Mesothelial cell of epicardium (in vitro differentiated cells): Measurements from ENCODE around the gene FAM53B. TPM values are rescaled to one million over a fixed set of nuclear protein-coding genes. Genes with fewer than 3 reads are reported as not detected.

ENCODE experiments used
- DNase-seq, 2 experiments: peaks; one replicate each; pipeline ENCODE4 v3.0.0; 2021; ENCODE audit warnings: low spot score in 2 of 2; ENCODE audit not compliant: unreplicated experiment in 2 of 2
- H3K27ac Mint-ChIP-seq: 2 replicates; pipeline ENCODE4 v1.8.0; 2021; ENCODE audit warnings: mixed read lengths
- H3K27me3 Mint-ChIP-seq: 2 replicates; pipeline ENCODE4 v1.8.0; 2021; ENCODE audit warnings: low read depth, mixed read lengths
- H3K36me3 Mint-ChIP-seq: 2 replicates; pipeline ENCODE4 v1.8.0; 2021; ENCODE audit warnings: mixed read lengths
- H3K4me1 Mint-ChIP-seq: 2 replicates; pipeline ENCODE4 v1.8.0; 2021; ENCODE audit warnings: mixed read lengths
- H3K4me3 Mint-ChIP-seq: 2 replicates; pipeline ENCODE4 v1.8.0; 2021; ENCODE audit warnings: mild to moderate bottlenecking, moderate library complexity, mixed read lengths
- H3K9me3 Mint-ChIP-seq: 2 replicates; pipeline ENCODE4 v1.8.0; 2021; ENCODE audit warnings: mixed read lengths
- CTCF ChIP-seq: fragments of 200-600 bp; sonication (generic); IDR thresholded peaks from one replicate; pipeline ENCODE4 v1.5.0; 2021; ENCODE audit warnings: antibody characterized with exemption; ENCODE audit not compliant: unreplicated experiment
- total RNA-seq: library from RNA; stranded (reverse); gene quantifications from 3 replicates; pipeline ENCODE4 v1.2.1, GENCODE V29; 2021

Gene FAM53B
- total RNA-seq, 1 donor from 2014 or later = 42.0 TPM

- TF ChIP-seq CTCF = no peak
- no peaks in the 10 kb centered on the region for H3K9me3 Mint-ChIP-seq
Observed at GRCh38 chr10:124765256-124765655, 21.1 kb upstream of the FAM53B start.

GRCh38 chr10:124763267-124763666 lies 19.1 kb upstream of the FAM53B start:
- Mint-ChIP-seq H3K4me3 (no peak overlapping the region), H3K9me3 (no peaks in the 10 kb centered on the region), H3K4me1 (peaks cover 13% of the 10 kb centered on the region), H3K27me3 (no peaks in the 10 kb centered on the region), H3K27ac (no peak overlapping the region), H3K36me3 (peaks cover 23% of the 10 kb centered on the region)
- TF ChIP-seq CTCF = no peak
- DNase-seq = no peak

More at GRCh38 chr10:124765256-124765655, 21.1 kb upstream of the FAM53B start:
- H3K27ac Mint-ChIP-seq = no peak overlapping the region
- H3K36me3 Mint-ChIP-seq = peaks cover 26% of the 10 kb centered on the region
- DNase-seq = no peak
- H3K4me1 Mint-ChIP-seq = peaks cover 13% of the 10 kb centered on the region
- no peaks in the 10 kb centered on the region for H3K27me3 Mint-ChIP-seq
- H3K4me3 Mint-ChIP-seq = no peak overlapping the region

- Mint-ChIP-seq H3K4me3 (no peak overlapping the region), H3K27ac (no peak overlapping the region), H3K36me3 (peaks cover 18% of the 10 kb centered on the region)
Observed at GRCh38 chr10:124762281-124762680, 18.1 kb upstream of the FAM53B start.

GRCh38 chr10:124756156-124756903 lies 12.2 kb upstream of the FAM53B start:
- peaks cover 12% of the 10 kb centered on the region for H3K4me1 Mint-ChIP-seq
- H3K27ac Mint-ChIP-seq = no peak overlapping the region
- TF ChIP-seq CTCF = no peak
- peaks cover 15% of the 10 kb centered on the region for H3K36me3 Mint-ChIP-seq
- H3K27me3 Mint-ChIP-seq = no peaks in the 10 kb centered on the region
- H3K4me3 Mint-ChIP-seq = no peak overlapping the region
- DNase-seq = no peak
- H3K9me3 Mint-ChIP-seq = no peaks in the 10 kb centered on the region

More at GRCh38 chr10:124762281-124762680, 18.1 kb upstream of the FAM53B start:
- Mint-ChIP-seq H3K27me3 (no peaks in the 10 kb centered on the region), H3K4me1 (peaks cover 13% of the 10 kb centered on the region), H3K9me3 (no peaks in the 10 kb centered on the region)
- DNase-seq = no peak
- TF ChIP-seq CTCF = no peak

- Mint-ChIP-seq H3K4me3 (no peak overlapping the region), H3K27me3 (no peaks in the 10 kb centered on the region), H3K27ac (no peak overlapping the region), H3K4me1 (peaks cover 12% of the 10 kb centered on the region), H3K36me3 (peaks cover 9% of the 10 kb centered on the region), H3K9me3 (no peaks in the 10 kb centered on the region)
- no peak for TF ChIP-seq CTCF
- DNase-seq = no peak
Observed at GRCh38 chr10:124755581-124755980, 11.4 kb upstream of the FAM53B start.
